Psoas muscle (tissue), 8 donors: ENCODE measurements around the gene SMG1. TPM values are rescaled to one million over a fixed set of nuclear protein-coding genes. Genes with fewer than 3 reads are reported as not detected.
"Not testable (repeated sequence)": the region's sequence is repeated elsewhere in the genome, so short reads cannot be mapped to it uniquely, and the experiment has no call there.

Source experiments
- ATAC-seq, 4 donors: fragments of 200-7000 bp; cut with Tn5 transposase; one replicate each; pipeline ENCODE4 v1.9.1; 2020; ENCODE audit warnings: moderate library complexity in 3 of 4, mild to moderate bottlenecking in 2 of 4
- DNase-seq, 2 donors: peaks; one replicate each; pipeline ENCODE4 v3.0.0-alpha.2; 2020
- H3K27ac ChIP-seq: fragments of 200-600 bp; one replicate; pipeline ENCODE4 v1.8.0; 2022
- H3K27me3 ChIP-seq, 3 donors: fragments of 200-600 bp in 1 of 3; one replicate each; pipeline versions ENCODE4 v1.6.1 to v1.8.0; 2013 to 2022; ENCODE audit warnings: low read length in 2 of 3, mild to moderate bottlenecking in 2 of 3, moderate library complexity in 1 of 3; ENCODE audit not compliant: insufficient read depth in 3 of 3
- H3K36me3 ChIP-seq, 2 donors: fragments of 200-600 bp in 1 of 2; one replicate each; pipeline versions ENCODE4 v1.6.1 to v1.8.0; 2013 to 2022; ENCODE audit warnings: low read depth in 1 of 2, mild to moderate bottlenecking in 1 of 2, moderate library complexity in 1 of 2; ENCODE audit not compliant: insufficient read depth in 1 of 2
- H3K4me1 ChIP-seq: fragments of 200-600 bp; one replicate; pipeline ENCODE4 v1.8.0; 2022
- H3K4me3 ChIP-seq: fragments of 200-600 bp; one replicate; pipeline ENCODE4 v1.8.0; 2022; ENCODE audit warnings: mild to moderate bottlenecking
- H3K9me3 ChIP-seq: fragments of 200-600 bp; one replicate; pipeline ENCODE4 v1.8.0; 2022
- WGBS, 3 donors: extraction: QIAGEN DNeasy Blood & Tissue Kit; methylation state at CpG; one replicate each; pipeline versions ENCODE4 v1.1.6 to v1.1.7; 2013; 5-methylcytosine and 5-hydroxymethylcytosine counted together
- intact Hi-C, 2 donors: fragments of 100-400 bp; cut with DNase I; formaldehyde crosslinking; loops; one replicate each; pipeline versions ENCODE4 v1.11.0 to v1.14.2; 2022
- polyA plus RNA-seq, 3 donors: library from polyadenylated mRNA; stranded (reverse); fragments of 200-250 nt; gene quantifications; one replicate each; pipeline ENCODE4 v1.2.3, GENCODE V29; 2013
- total RNA-seq, 4 donors: library from RNA; stranded (reverse); fragmentation: NEBNext Ultra II Directional in 2 of 4; extraction: Animal tissue kit (Norgen Biotek cat#: 25700) in 2 of 4; gene quantifications; one replicate each; pipeline versions ENCODE4 v1.2.1 to v1.2.4, GENCODE V29; 2021 to 2023
- TF ChIP-seq, protein P1 (sequence below): fragments of 200-600 bp; IDR thresholded peaks from one replicate; pipeline ENCODE4 v1.8.0; 2022; ENCODE audit warnings: antibody characterized with exemption
- donor health status: healthy with polysubstance abuse.
- donor health status: DM: no; HTN: no; CAD: no; lungs with moderate emphysema.
- donor health status: Bipolar disorder and iron deficiency.
- donor health status: healthy.
- donor health status: DM: yes; HTN: yes; CAD: no.
- donor health status: DM: no; HTN: no; CAD: no.
- donor health status: DM: no; HTN: no; CAD: no.
- donor health status: DM: yes; HTN: yes; CAD: no.

The SMG1 gene
- total and polyA plus RNA-seq, 7 donors: 12.1 to 160 (median 66.1) TPM

DNA sequence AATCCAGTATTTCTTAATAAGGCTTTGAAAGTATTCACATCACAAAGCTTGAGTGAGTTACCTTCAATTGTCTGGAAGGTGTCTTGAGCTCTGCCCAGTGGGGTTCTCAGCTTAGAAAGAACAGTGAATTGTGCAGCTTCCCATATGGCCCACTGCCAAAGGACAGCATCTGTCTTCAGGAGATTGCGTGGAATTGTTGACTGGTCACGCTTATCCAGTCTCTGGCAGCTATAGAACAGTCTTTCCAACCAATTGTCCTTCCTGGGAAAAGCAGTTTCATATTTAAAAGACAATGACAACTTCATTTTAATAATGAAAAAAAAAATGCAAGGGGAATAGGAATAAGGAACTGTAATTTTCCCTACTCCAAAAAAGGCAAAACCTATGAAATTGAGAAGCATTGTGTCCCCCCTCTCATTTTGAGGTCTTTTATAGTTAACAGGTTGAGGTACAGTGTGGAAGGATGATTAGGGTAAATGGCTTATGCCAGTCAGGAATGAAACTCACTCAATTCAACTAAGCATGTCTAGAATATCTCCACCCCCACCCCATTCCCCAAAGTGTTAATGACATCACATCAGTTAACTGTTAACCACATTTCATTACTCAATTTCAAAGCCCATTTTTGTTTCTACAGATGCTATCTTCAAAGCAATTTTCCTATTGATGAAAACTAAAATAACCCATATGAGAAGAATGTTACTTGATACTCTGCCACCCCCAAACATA is 57.0 kb downstream of the SMG1 start:
- H3K4me1 ChIP-seq, ATAC-seq, H3K27ac ChIP-seq, H3K4me3 ChIP-seq, H3K9me3 ChIP-seq, H3K27me3 ChIP-seq, intact Hi-C loops, DNase-seq: not testable (repeated sequence)
- peaks cover 0 to 98% of the 10 kb centered on the region in 2 donors for H3K36me3 ChIP-seq
- WGBS, 3 donors: 14 to 45% (median 24%) methylated on average over 2 of the region's 2 CpGs

DNA sequence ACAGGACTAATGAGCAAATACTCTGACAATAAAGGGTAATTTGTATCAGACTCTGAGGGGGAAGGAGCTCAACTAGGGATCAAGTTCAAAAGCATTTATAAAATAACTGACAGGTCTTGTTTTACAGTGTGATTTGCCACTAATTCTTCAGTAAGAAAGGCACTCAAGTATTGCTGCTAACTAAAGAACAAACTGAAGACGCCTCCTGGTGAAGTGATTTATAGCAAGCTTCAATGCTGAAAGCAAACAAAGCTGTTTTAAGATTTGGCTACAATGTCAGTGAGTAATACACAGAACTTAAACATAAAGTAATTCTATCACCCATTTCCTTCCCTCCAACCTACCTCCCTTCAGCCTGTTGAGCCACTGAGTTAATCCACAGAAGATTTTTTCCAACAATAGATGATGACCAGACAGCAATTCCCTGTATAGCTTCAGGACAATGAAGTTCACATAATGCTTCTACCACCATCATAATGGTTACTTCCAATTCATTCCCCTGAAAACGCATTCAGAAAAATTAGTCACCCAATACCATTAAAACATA is 59.9 kb downstream of the SMG1 start:
- intact Hi-C loops: not testable (repeated sequence)

DNA sequence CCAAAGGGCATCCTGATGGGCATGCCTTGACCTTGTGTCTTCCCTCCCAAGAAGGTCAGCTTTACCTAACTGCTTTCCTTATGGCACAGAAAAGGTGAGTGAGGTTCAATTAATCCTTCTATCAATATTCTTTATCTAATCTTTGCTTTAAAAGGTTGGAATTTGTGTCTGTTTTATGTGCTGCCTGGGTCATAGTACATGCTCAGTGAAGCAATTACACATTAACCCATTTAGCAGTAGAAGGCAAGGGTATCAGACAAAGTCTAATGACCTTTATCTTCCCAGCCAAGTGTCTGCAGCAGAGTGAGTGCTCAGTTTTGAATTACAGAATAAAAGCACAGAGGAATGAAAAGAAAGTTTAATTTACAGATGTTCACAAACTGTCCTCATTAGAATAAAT is 63.3 kb downstream of the SMG1 start:
- H3K9me3 ChIP-seq, intact Hi-C loops, H3K4me3 ChIP-seq, DNase-seq, H3K27me3 ChIP-seq, H3K4me1 ChIP-seq, ATAC-seq, H3K27ac ChIP-seq: not testable (repeated sequence)
- peaks cover 0 to 93% of the 10 kb centered on the region in 2 donors for H3K36me3 ChIP-seq

More for the DNA sequence above, 59.9 kb downstream of the SMG1 start:
- H3K36me3 ChIP-seq: peaks cover 0 to 97% of the 10 kb centered on the region in 2 donors
- not testable (repeated sequence) for H3K4me3 ChIP-seq, ATAC-seq, H3K27me3 ChIP-seq, H3K4me1 ChIP-seq, DNase-seq, H3K9me3 ChIP-seq
- 66 to 69% (median 69%) methylated on average over 2 of the region's 2 CpGs for WGBS, 3 donors
- peak overlapping the region; percentile 58 for H3K27ac ChIP-seq

DNA sequence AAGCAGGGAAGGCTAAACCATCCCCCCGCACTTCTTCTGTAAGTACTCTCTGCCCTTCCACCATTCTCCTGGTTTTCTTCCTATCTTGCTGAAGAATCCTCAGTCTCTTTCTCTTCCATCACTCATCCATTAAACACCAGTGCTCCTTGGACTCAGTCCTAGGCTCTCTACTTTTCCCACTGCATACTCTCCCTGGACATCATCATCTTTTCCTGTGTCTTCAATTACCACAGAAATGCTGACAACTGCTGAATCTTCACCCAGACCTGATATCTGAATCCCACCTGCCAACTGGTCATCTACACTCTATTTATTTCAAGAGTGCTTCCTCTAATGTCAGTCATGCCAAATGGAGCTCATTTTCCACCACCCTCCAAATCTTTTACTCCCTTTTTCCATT is 71.0 kb downstream of the SMG1 start:
- no peaks in the 10 kb centered on the region for H3K27me3 ChIP-seq
- DNase-seq (no peak), ATAC-seq (peak in 3 of 4 donors; percentile 23 to 41 (median 31))
- no peak overlapping the region for H3K4me3 ChIP-seq
- intact Hi-C loops: loop anchor here in 1 of 2 donors (10.0 kb wide), 1 partner anchor 50 kb away; the partner anchor contains the start of gene ARL6IP1
- TF ChIP-seq, protein P1, sequence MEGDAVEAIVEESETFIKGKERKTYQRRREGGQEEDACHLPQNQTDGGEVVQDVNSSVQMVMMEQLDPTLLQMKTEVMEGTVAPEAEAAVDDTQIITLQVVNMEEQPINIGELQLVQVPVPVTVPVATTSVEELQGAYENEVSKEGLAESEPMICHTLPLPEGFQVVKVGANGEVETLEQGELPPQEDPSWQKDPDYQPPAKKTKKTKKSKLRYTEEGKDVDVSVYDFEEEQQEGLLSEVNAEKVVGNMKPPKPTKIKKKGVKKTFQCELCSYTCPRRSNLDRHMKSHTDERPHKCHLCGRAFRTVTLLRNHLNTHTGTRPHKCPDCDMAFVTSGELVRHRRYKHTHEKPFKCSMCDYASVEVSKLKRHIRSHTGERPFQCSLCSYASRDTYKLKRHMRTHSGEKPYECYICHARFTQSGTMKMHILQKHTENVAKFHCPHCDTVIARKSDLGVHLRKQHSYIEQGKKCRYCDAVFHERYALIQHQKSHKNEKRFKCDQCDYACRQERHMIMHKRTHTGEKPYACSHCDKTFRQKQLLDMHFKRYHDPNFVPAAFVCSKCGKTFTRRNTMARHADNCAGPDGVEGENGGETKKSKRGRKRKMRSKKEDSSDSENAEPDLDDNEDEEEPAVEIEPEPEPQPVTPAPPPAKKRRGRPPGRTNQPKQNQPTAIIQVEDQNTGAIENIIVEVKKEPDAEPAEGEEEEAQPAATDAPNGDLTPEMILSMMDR: no peak
- peaks cover 16 to 100% of the 10 kb centered on the region in 2 donors for H3K36me3 ChIP-seq
- H3K27ac ChIP-seq: no peak overlapping the region
- WGBS, 3 donors: 90 to 100% (median 93%) methylated on average over 1 of the region's 1 CpG
- H3K4me1 ChIP-seq: no peaks in the 10 kb centered on the region
- H3K9me3 ChIP-seq: no peaks in the 10 kb centered on the region

DNA sequence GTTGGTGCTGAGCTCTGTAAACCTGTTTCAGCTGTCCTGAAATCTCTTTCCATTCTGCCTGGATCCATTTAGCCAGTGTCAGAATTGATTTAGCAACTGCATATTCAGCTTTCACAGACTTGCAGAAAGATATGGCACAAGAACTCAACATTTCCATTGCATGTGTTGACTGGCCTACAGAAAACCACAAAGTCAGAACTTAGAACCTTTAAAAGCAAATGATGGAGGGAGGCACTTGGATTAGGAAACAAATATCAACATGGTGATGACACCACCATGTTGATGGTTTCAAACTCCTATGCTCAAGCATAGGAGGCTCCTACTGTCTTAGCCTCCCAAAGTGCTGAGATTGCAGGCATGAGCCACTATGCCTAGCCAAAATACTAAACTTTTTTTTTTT is 72.5 kb downstream of the SMG1 start:
- peak in 3 of 4 donors; percentile 16 to 57 (median 25) for ATAC-seq
- H3K36me3 ChIP-seq: peaks cover 19 to 100% of the 10 kb centered on the region in 2 donors

DNA sequence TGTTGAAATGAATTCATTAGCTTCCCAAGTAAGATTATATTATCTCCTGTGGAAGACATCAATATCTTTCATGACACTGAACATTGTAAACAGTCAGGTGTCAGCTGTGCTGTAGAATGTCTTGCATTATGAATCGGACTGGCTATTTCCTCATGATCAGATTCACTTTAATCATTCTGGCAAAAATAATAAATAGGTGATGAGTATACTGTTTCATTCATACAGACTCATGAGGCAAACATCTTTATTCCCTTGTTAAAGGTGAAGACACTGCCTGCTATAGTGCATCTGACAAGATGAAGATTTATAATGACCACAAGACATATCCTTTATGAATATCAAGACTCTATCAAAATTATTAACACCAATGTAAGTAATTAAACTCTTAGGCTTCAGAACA is 73.6 kb downstream of the SMG1 start:
- Histone ChIP-seq H3K27me3 (no peaks in the 10 kb centered on the region), H3K9me3 (no peaks in the 10 kb centered on the region), H3K27ac (peak overlapping the region; percentile 23), H3K4me3 (no peak overlapping the region), H3K4me1 (no peaks in the 10 kb centered on the region), H3K36me3 (peaks cover 19 to 100% of the 10 kb centered on the region in 2 donors)
- 28 to 76% (median 35%) methylated on average over 1 of the region's 1 CpG for WGBS, 3 donors
- TF ChIP-seq, protein P1: no peak
- intact Hi-C loops: loop anchor here (5.0 to 10.0 kb wide), 2 partner anchors 35 to 48 kb away; partner anchors contain the start of gene ARL6IP1 (in 1 of the 2)
- DNase-seq (no peak), ATAC-seq (peak; percentile 24 to 75 (median 48))

More for the DNA sequence above, 72.5 kb downstream of the SMG1 start:
- Histone ChIP-seq H3K27me3 (no peaks in the 10 kb centered on the region), H3K4me3 (no peak overlapping the region), H3K27ac (no peak overlapping the region), H3K9me3 (no peaks in the 10 kb centered on the region), H3K4me1 (no peaks in the 10 kb centered on the region)
- no peak for DNase-seq
- intact Hi-C loops: loop anchor here (5.0 to 10.0 kb wide), 2 partner anchors 36 to 49 kb away; partner anchors contain the start of gene ARL6IP1 (in 1 of the 2)
- TF ChIP-seq, protein P1: no peak
